ENCODE data around the gene TEX14. TPM values are rescaled to one million over a fixed set of nuclear protein-coding genes. Genes with fewer than 3 reads are reported as not detected.
"Not testable (repeated sequence)": the region's sequence is repeated elsewhere in the genome, so short reads cannot be mapped to it uniquely, and the experiment has no call there.

Gene TEX14
- polyA plus RNA-seq, 1 donor from 2014 or later, result not detected

DNA sequence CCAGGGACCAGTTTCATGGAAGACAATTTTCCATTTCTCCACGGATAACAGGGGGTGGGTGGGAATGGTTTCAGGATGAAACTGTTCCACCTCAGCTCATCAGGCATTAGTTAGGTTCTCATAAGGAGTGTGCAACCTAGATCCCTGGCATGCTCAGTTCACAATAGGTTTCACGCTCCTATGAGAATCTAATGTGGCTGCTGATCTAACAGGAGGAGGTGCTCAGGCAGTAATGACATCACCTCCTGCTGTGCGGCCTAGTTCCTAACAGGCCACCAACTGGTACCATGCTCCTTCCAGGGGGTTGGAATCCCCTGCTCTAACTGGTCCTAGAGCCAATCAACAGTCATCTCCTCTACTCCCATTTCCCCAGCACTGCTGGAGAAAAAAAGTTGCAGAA lies 19.9 kb downstream of the TEX14 start:
- Mint-ChIP-seq H3K27me3 (peaks cover 12% of the 10 kb centered on the region), H3K27ac (no peak overlapping the region), H3K9me3 (no peaks in the 10 kb centered on the region), H3K36me3 (no peaks in the 10 kb centered on the region), H3K4me3 (no peak overlapping the region), H3K4me1 (peaks cover 0 to 4% (median 2%) of the 10 kb centered on the region in 3 donors)

DNA sequence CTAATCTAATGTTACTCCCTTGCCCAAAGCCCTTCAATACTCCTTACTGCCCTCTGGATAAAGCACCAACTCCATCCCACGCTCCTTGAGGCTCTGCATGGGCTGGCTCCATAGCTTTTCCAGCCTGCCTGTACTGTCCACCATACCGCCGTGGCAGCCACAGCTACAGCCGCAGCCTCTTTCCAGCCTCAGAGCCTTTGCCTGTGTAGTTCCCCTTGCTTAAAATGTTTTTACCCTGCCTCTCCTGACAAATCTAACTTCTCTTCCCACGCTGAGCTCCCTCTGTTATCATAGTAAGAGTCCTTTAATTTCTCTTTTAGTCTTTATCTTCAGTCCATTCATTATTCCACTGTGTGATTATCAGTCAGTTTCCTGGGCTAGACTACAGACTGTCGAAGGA lies 22.0 kb downstream of the TEX14 start:
- Mint-ChIP-seq H3K9me3 (no peaks in the 10 kb centered on the region), H3K4me1 (peaks cover 0 to 8% (median 4%) of the 10 kb centered on the region in 3 donors), H3K4me3 (no peak overlapping the region), H3K27ac (no peak overlapping the region), H3K27me3 (peaks cover 16% of the 10 kb centered on the region), H3K36me3 (no peaks in the 10 kb centered on the region)

DNA sequence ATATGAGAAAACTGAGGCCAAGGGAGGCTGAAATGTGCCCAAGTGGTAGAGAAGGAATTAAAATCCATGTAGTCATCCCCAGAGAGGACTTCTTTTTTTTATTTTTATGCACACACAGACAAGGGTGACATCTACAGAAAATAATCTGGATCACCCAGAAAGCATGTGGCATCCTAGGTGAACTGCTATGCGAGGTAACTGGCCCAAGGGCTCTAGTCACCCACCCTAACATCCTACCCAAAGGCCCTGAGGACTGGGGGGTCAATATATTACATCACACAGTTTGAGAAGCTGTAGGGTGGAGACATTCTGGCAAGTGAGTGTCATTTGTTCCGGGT lies 23.3 kb downstream of the TEX14 start:
- Mint-ChIP-seq H3K27ac (no peak overlapping the region), H3K36me3 (no peaks in the 10 kb centered on the region), H3K27me3 (peaks cover 14% of the 10 kb centered on the region), H3K9me3 (no peaks in the 10 kb centered on the region), H3K4me3 (no peak overlapping the region), H3K4me1 (peaks cover 0 to 8% (median 4%) of the 10 kb centered on the region in 3 donors)

DNA sequence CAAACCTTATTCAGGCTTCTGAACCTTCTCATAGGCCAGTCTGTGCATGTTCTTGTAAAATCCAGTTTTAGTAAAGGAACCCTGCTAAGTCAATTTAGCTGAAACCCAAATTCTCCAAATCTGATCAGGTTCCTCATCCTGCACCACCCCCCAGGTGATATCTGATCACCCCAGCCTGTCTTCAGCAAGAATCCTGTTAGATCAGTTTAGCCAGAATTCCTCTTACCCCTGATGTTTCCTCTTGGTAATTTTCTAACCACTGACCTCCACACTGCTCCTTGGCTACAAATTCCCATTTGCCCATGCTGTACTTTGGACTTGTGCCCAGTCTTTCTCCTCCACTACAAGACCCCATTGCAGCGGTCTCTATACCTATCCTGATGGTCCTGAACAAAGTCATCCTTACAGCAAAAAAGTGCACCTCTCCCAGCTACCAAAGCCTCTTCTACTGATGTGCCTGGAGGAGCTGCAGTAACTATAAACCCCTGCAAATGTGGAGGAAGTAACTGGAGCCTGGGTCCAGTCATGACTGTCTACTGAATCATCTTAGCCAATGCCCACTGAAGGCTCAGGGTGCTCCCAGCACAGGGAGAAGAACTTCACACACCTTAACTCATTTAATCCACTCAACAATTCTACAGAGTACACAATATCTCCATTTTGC lies 23.8 kb downstream of the TEX14 start:
- Mint-ChIP-seq H3K4me1 (peaks cover 0 to 8% (median 4%) of the 10 kb centered on the region in 3 donors), H3K4me3 (peak overlapping the region in 2 of 4 donors; percentile 15 to 56), H3K9me3 (no peaks in the 10 kb centered on the region)

DNA sequence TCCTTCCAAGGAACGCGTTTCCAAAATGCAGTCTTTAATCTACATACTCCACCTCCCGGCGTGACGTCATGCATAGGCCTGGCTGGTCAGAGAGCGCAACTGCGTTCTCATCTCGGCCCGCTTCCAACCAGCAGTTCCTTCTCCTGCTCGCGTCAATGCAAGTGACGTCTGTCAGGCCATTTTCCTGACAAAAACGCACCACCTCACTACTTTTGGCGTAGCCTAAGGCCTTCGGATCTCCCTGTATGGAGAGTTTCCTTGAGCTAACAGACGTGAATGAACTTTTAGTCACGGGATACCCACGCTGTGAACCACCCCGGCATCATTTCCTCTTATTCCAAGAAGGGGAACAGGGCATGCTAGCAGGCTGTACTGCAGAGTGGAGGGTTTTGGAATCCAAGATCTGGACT lies 25.0 kb downstream of the TEX14 start:
- Mint-ChIP-seq H3K27ac (peak overlapping the region in 1 of 3 donors; percentile 52), H3K4me3 (peak overlapping the region; percentile 5 to 88 (median 80)), H3K27me3 (peaks cover 14% of the 10 kb centered on the region), H3K36me3 (no peaks in the 10 kb centered on the region), H3K4me1 (peaks cover 0 to 8% (median 4%) of the 10 kb centered on the region in 3 donors), H3K9me3 (no peaks in the 10 kb centered on the region)

More for the DNA sequence above, 23.8 kb downstream of the TEX14 start:
- H3K27ac Mint-ChIP-seq, result no peak overlapping the region
- peaks cover 14% of the 10 kb centered on the region for H3K27me3 Mint-ChIP-seq
- H3K36me3 Mint-ChIP-seq, result no peaks in the 10 kb centered on the region

DNA sequence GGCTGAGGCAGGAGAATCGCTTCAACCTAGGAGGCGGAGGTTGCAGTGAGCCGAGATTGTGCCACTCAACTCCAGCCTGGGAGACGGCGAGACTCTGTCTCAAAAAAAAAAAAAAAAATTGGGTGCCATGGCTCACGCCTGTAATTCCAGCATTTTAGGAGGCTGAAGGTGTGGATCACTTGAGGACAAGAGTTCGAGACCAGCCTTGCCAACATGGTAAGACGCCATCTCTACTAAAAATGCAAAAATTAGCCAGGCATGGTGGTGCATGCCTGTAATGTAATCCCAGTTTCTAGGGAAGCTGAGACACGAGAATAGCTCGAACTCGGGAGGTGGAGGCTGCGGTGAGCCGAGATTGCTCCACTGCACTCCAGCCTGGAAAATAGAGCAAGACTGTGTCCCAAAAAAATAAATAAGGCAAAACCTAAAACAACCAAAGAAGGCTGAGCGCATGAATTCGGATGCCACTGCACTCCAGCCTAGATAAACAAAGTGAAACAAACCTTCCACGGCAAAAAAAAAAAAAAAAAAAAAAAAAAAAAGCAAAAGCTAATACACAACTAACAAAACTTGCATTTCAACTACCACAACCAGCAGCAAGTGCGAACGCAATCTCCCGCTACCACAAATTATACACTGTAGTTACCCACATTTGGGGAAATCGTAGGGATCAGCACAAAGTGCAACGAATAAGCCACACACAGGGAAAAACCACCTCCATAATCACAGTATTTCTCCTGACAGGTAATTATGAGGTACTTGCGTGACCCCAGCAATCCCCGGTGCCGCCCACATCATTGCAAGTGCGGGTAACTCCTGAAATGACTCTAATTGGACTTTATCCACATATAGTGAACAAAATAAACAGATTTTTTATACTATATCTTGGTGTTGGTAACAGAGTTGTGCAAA lies 25.6 kb downstream of the TEX14 start:
- Mint-ChIP-seq H3K27me3 (peaks cover 14% of the 10 kb centered on the region), H3K4me3 (peak overlapping the region; percentile 5 to 88 (median 80)), H3K9me3 (no peaks in the 10 kb centered on the region), H3K4me1 (peaks cover 0 to 8% (median 4%) of the 10 kb centered on the region in 3 donors), H3K36me3 (no peaks in the 10 kb centered on the region), H3K27ac (peak overlapping the region in 1 of 3 donors; percentile 52)

DNA sequence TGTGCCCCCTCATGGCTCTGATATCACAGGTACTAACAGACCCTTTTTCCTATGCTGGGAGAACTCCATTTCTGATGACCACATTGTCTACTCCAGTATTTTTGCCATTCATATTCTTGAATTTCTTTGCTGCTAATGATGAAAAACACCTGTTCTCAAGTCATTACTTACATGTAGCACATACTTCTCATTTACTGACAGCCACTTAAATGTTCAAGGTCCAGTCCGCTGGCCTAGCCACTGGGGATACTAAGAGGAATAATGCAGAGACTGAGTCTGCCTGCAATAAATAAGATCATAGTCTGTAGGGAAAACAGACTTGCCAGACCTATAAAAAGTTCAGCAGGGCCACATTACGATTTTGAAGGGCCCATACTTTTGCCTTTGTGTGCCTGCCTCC lies 27.5 kb downstream of the TEX14 start:
- Mint-ChIP-seq H3K27ac (no peak overlapping the region), H3K4me1 (peaks cover 0 to 8% (median under 1%) of the 10 kb centered on the region in 3 donors), H3K4me3 (peak overlapping the region in 1 of 4 donors; percentile 15)

DNA sequence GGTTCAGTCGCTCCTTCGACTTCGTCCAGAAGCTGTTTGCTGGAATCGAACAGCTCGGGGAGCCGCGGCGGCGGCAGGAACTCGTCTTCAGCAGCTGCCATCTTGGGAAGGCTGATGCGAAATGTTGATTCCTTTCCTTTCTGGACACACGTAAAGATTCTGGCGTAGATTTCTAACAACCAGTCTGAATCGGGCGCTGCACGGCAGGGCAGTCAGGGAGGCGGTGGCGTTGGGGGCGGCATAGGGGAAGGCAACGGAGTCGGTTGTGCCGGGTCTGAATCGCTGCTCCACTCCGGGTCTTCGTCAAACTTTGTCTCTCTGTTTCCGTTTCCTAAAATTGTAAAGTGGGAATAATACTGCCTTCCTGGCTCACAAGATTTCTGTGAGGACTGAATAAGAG lies 30.3 kb downstream of the TEX14 start:
- Mint-ChIP-seq H3K9me3 (no peaks in the 10 kb centered on the region), H3K4me3 (peak overlapping the region in 2 of 4 donors; percentile 12 to 30), H3K27ac (peak overlapping the region in 1 of 3 donors; percentile 16)

More for the DNA sequence above, 27.5 kb downstream of the TEX14 start:
- Mint-ChIP-seq H3K27me3 (peaks cover 14% of the 10 kb centered on the region), H3K9me3 (no peaks in the 10 kb centered on the region), H3K36me3 (no peaks in the 10 kb centered on the region)

DNA sequence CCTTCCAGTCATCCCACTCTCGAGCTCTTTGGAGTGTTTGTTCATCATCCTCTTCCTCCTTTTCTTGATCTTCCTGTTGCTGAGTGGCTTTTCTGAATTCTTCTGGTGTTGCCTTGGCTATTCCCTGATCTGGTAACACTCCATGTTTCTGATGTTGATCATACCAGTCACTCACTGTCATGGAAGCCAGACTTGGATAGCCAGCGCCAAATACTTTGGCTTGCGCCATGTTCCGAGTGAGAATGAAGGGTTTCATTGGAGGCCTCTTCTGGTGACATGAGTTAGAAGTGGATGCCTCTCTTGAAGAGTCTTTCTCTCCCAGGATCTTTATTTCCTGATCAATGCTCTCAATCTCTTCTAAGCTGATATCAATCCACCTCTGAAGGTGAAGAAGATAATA lies 31.2 kb downstream of the TEX14 start:
- Mint-ChIP-seq H3K9me3 (no peaks in the 10 kb centered on the region), H3K36me3 (no peaks in the 10 kb centered on the region), H3K4me1 (peaks cover 7 to 13% (median 13%) of the 10 kb centered on the region in 3 donors), H3K4me3 (peak overlapping the region; percentile 34 to 90 (median 70)), H3K27ac (peak overlapping the region in 1 of 3 donors; percentile 40), H3K27me3 (no peaks in the 10 kb centered on the region)

More for the DNA sequence above, 30.3 kb downstream of the TEX14 start:
- Mint-ChIP-seq H3K36me3 (no peaks in the 10 kb centered on the region), H3K4me1 (peaks cover 7 to 14% (median 13%) of the 10 kb centered on the region in 3 donors), H3K27me3 (no peaks in the 10 kb centered on the region)

DNA sequence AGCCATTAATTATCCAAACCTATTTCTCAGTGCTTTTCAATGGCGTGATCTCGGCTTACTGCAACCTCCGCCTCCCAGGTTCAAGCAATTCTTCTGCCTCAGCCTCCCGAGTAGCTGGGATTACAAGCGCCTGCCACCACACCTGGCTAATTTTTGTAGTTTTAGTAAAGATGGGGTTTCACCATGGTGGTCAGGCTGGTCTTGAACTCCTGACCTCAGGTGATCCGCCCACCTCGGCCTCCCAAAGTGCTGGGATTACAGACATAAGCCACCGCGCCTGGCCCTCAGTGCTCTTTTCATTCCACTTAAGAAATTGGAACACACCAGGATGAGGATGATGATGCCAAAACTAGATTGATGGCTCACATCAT lies 32.1 kb downstream of the TEX14 start:
- not testable (repeated sequence) for H3K27me3 Mint-ChIP-seq, H3K9me3 Mint-ChIP-seq, H3K36me3 Mint-ChIP-seq
- Mint-ChIP-seq H3K27ac (peak overlapping the region; percentile 94 to 100 (median 98)), H3K4me3 (peak overlapping the region; percentile 81 to 96 (median 87)), H3K4me1 (peaks cover 7 to 13% (median 13%) of the 10 kb centered on the region in 3 donors)

DNA sequence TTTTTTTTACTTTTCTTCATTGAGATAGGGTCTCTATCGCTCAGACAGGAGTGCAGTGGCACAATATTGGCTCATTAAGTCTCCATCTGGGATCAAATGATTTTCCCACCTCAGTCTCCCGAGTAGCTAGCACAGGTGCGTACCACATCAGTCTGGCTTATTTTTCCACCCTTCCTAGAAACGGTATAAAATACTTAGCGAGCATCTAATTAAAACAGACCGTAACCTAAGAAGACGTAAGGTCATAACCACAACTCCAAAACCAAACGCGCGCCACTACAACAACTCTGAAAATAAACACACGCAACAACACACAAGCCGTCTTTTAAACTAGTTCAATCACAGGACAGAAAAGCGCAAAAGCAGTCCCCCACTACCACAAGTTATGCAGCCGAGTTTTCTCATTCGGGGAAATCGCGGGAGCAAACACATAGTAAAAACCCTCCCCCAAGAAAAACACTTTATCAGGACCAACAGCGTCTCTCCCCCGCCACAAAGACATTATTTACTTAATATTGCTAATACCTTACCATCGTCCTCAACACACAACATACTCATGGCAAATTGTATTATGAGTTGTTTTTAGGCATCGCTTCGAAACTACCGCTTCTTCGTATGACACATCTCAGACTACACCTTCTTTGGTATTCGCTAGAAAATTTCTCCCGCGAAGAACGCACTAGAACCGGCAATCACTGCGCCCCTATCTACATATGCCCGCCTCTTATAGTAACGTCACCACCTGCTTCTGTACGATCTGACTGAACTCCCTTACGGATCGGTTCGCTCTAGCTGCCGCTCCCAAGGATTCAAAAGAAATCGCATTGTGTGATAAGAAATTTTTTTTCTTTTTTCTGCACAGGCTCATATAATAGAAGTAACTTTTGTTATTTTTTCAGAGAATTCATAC lies 32.8 kb downstream of the TEX14 start:
- H3K4me3 Mint-ChIP-seq, result peak overlapping the region; percentile 81 to 96 (median 87)
- H3K4me1 Mint-ChIP-seq, result peaks cover 7 to 13% (median 13%) of the 10 kb centered on the region in 3 donors
- peak overlapping the region; percentile 94 to 100 (median 98) for H3K27ac Mint-ChIP-seq
- H3K9me3 Mint-ChIP-seq, result no peaks in the 10 kb centered on the region
- H3K36me3 Mint-ChIP-seq, result no peaks in the 10 kb centered on the region
- no peaks in the 10 kb centered on the region for H3K27me3 Mint-ChIP-seq

DNA sequence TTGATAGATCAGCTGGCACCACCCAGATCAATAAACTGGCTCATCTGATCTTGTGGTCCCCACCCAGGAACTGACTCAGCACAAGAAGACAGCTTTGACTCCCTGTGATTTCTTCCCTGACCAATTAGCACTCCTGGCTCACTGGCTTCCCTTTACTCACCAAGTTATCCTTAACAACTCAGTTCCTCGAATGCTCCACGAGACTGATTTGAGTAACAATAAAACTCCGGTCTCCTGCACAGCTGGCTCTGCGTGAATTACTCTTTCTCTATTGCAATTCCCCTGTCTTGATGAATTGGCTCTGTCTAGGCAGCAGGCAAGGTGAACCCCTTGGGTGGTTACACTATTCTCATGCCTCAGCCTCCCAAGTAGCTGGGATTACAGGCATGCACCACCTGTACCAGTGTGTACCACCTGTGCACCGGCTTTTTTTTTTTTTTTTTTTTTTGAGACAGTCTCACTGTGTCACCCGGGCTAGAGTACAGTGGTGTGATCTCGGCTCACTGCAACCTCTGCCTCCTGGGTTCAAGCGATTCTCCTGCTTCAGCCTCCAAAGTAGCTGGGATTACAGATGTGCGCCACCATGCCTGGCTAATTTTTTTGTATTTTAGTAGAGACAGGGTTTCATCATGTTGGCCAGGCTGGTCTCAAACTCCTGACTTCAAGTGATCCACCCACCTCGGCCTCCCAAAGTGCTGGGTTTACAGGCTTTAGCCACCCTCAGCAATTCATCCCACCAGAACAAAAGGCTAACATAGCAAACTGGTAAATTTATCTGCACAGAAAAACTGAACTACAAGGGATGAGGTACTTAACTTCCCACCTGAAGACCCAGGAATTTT lies 33.7 kb downstream of the TEX14 start:
- H3K4me3 Mint-ChIP-seq, result peak overlapping the region; percentile 81 to 96 (median 87)
- not testable (repeated sequence) for H3K27me3 Mint-ChIP-seq, H3K36me3 Mint-ChIP-seq, H3K9me3 Mint-ChIP-seq
- peak overlapping the region; percentile 94 to 100 (median 98) for H3K27ac Mint-ChIP-seq
- peaks cover 7 to 13% (median 13%) of the 10 kb centered on the region in 3 donors for H3K4me1 Mint-ChIP-seq

DNA sequence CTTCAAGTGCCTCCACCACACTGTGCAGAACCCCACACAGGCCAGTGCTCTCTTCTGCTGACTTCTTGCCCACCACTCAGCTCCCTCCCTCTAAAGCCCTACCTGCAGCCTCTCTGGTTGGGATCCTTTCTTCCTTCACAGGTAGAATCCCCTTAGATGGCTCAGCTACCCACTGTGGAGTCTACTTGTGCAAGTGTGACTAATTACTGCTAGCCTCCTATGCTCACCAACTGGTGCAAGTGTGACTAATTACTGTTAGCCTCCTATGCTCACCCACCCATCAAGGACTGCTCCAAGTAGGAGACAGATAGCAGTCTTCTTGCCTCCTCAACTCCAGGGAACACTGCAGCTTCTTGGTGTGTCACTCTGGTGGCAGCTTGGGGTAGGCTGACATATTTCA lies 43.6 kb downstream of the TEX14 start:
- H3K4me3 Mint-ChIP-seq, result no peak overlapping the region
- H3K36me3 Mint-ChIP-seq, result peaks cover 2% of the 10 kb centered on the region
- H3K27ac Mint-ChIP-seq, result peak overlapping the region in 1 of 3 donors; percentile 69
- H3K9me3 Mint-ChIP-seq, result no peaks in the 10 kb centered on the region
- peaks cover 0 to 2% (median 0%) of the 10 kb centered on the region in 3 donors for H3K4me1 Mint-ChIP-seq
- H3K27me3 Mint-ChIP-seq, result no peaks in the 10 kb centered on the region

DNA sequence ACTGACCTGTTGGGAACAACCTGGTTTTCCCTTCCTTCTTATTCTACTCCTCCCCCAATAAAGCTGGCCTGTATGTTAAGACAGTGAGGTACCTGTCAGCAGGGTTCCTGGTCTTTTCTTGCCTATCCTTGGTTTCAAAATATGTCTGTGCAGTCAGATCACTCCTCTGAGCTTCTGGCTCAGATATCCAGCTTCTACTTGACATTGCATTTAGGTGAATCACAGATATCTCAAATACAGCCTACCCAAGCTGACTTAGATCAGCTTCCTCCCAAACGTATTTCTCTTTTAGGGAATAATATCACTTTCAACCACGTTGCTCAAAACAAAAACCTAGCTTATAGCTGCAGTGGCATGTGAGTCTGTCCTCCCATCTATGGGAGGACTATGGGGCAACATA lies 48.7 kb downstream of the TEX14 start:
- H3K4me1 Mint-ChIP-seq, result peaks cover 0 to 3% (median 2%) of the 10 kb centered on the region in 3 donors
- no peaks in the 10 kb centered on the region for H3K27me3 Mint-ChIP-seq
- no peaks in the 10 kb centered on the region for H3K9me3 Mint-ChIP-seq
- no peak overlapping the region for H3K4me3 Mint-ChIP-seq
- H3K27ac Mint-ChIP-seq, result peak overlapping the region in 1 of 3 donors; percentile 8
- peaks cover 2% of the 10 kb centered on the region for H3K36me3 Mint-ChIP-seq

Data from IgD-negative memory B cell (primary cell).